OCI-LY7 (cell line): ENCODE results near the gene AIMP2.

ENCODE experiments used
- CTCF ChIP-seq: fragments of 200-600 bp; sonication (generic); conservative IDR thresholded peaks from 2 replicates; pipeline ENCODE4 v1.5.1; 2014; ENCODE audit warnings: mild to moderate bottlenecking, antibody characterized with exemption, low read length, moderate library complexity, mixed read lengths
- EZH2phosphoT487 ChIP-seq: fragments of 200-600 bp; sonication (generic); IDR thresholded peaks from 2 replicates; pipeline ENCODE4 v1.6.1; 2018; ENCODE audit warnings: low read depth, borderline replicate concordance, mild to moderate bottlenecking, mixed run types, antibody characterized with exemption, low read length, moderate library complexity, mixed read lengths

GRCh38 chr7:6032641-6033040 lies 23.6 kb downstream of the AIMP2 start:
- TF ChIP-seq CTCF (no peak), EZH2phosphoT487 (no peak)
